Ovary (tissue), 3 donors: ENCODE data around the gene SMG6.

ENCODE experiments used
- EP300 ChIP-seq: sonication (generic); formaldehyde crosslinking; IDR thresholded peaks from one replicate; pipeline ENCODE4 v1.6.1; 2017; ENCODE audit warnings: antibody characterized with exemption
- POLR2A ChIP-seq: fragments of 450-650 bp; IDR thresholded peaks from one replicate; pipeline ENCODE4 v1.6.1; 2017; ENCODE audit warnings: antibody characterized with exemption, mild to moderate bottlenecking, moderate library complexity
- TF ChIP-seq, protein P1 (sequence below), 3 donors: fragments of 450-650 bp in 2 of 3; fragments of 200-600 bp in 1 of 3; IDR thresholded peaks; one replicate each; pipeline versions ENCODE4 v1.5.1 to v1.8.0; 2016 to 2022; ENCODE audit warnings: antibody characterized with exemption in 3 of 3, mild to moderate bottlenecking in 1 of 3
- donor health status: DM: no; HTN: no; CAD: no.

DNA sequence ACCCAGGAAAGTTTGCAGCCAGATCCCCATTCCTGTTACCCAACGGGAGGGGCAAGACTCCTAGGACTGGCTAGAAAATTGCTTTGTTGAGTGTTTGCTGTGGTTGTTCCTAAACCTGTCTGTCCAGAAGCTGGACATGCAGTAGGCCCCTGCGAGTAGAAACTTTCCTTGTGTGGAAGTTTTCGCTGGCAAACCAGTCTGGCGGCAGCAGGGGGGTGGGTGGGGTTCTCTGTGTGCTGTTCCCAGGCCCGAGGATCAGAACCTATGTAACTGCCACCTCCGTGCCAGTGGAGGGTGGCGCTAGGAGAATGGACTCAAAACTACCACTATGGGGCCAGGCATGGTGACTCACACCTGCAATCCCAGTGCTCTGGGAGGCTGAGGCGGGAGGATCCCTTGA lies 42.9 kb upstream of the SMG6 start:
- TF ChIP-seq, protein P1, sequence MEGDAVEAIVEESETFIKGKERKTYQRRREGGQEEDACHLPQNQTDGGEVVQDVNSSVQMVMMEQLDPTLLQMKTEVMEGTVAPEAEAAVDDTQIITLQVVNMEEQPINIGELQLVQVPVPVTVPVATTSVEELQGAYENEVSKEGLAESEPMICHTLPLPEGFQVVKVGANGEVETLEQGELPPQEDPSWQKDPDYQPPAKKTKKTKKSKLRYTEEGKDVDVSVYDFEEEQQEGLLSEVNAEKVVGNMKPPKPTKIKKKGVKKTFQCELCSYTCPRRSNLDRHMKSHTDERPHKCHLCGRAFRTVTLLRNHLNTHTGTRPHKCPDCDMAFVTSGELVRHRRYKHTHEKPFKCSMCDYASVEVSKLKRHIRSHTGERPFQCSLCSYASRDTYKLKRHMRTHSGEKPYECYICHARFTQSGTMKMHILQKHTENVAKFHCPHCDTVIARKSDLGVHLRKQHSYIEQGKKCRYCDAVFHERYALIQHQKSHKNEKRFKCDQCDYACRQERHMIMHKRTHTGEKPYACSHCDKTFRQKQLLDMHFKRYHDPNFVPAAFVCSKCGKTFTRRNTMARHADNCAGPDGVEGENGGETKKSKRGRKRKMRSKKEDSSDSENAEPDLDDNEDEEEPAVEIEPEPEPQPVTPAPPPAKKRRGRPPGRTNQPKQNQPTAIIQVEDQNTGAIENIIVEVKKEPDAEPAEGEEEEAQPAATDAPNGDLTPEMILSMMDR (IDR thresholded peaks at IDR 0.05) = no peak
- no peak for TF ChIP-seq EP300
- TF ChIP-seq POLR2A = no peak
